IMR-90 (cell line): ENCODE results near the gene NDRG4. TPM values are rescaled to one million over a fixed set of nuclear protein-coding genes. Genes with fewer than 3 reads are reported as not detected.

ENCODE experiments used
- ATAC-seq: fragments of 200-7000 bp; cut with Tn5 transposase; 2 replicates; pipeline ENCODE4 v1.9.1; 2020; ENCODE audit warnings: low read depth, mild to moderate bottlenecking, moderate library complexity
- BruUV-seq: library from RNA; stranded (reverse); fragments of 400-500 nt; replicated peaks from 2 replicates; lab custom pipeline; 2021; lab: Mats Ljungman, UMichigan
- CTCF ChIA-PET: fragments of 300-600 bp; formaldehyde crosslinking; extraction: SDS; loops from one replicate; lab custom pipeline; 2021; ENCODE audit warnings: antibody characterized with exemption; lab: Yijun Ruan, JAX
- POLR2A ChIA-PET: fragments of 300-600 bp; sonication (Branson Sonifier 250); formaldehyde crosslinking; loops from one replicate; lab custom pipeline; 2022; ENCODE audit warnings: antibody characterized with exemption; ENCODE audit not compliant: unreplicated experiment; lab: Charles Lee
- DNase-seq: peaks from one replicate; pipeline ENCODE4 v3.0.0; 2013
- H2AFZ ChIP-seq: replicated peaks from 2 replicates; pipeline ENCODE3; 2013; ENCODE audit warnings: low read length, mild to moderate bottlenecking; ENCODE audit not compliant: poor library complexity
- H2AK5ac ChIP-seq: 2 replicates; pipeline ENCODE4 v1.6.1; 2013; ENCODE audit warnings: low read depth, low read length, inconsistent platforms
- H2AK9ac ChIP-seq: replicated peaks from 2 replicates; pipeline ENCODE3; 2013; ENCODE audit warnings: mild to moderate bottlenecking, low read depth, low read length, moderate library complexity; ENCODE audit not compliant: poor library complexity
- H2BK120ac ChIP-seq: 2 replicates; pipeline ENCODE4 v1.6.1; 2013; ENCODE audit warnings: low read depth, low read length, inconsistent platforms
- H2BK15ac ChIP-seq: 3 replicates; pipeline ENCODE4 v1.6.1; 2013; ENCODE audit warnings: low read depth, low read length, inconsistent platforms
- H2BK20ac ChIP-seq: 2 replicates; pipeline ENCODE4 v1.6.1; 2013; ENCODE audit warnings: low read depth, mild to moderate bottlenecking, inconsistent platforms, low read length, moderate library complexity
- H2BK5ac ChIP-seq: 2 replicates; pipeline ENCODE4 v1.6.1; 2013; ENCODE audit warnings: mild to moderate bottlenecking, low read depth, low read length, inconsistent platforms; ENCODE audit not compliant: poor library complexity, severe bottlenecking
- H3K14ac ChIP-seq: replicated peaks from 2 replicates; pipeline ENCODE4 v1.6.1; 2013; ENCODE audit warnings: low read depth, low read length, inconsistent platforms
- H3K18ac ChIP-seq: 2 replicates; pipeline ENCODE4 v1.6.1; 2013; ENCODE audit warnings: low read depth, low read length, control low read depth
- H3K23ac ChIP-seq: 2 replicates; pipeline ENCODE4 v1.6.1; 2013; ENCODE audit warnings: low read depth, low read length, inconsistent platforms
- H3K27ac ChIP-seq: 2 replicates; pipeline ENCODE4 v1.5.1; 2013; ENCODE audit warnings: mild to moderate bottlenecking, control low read depth, low read length; ENCODE audit not compliant: insufficient read depth
- H3K27me3 ChIP-seq: 2 replicates; pipeline ENCODE4 v1.6.1; 2013; ENCODE audit warnings: low read length; ENCODE audit not compliant: control insufficient read depth, insufficient read depth
- H3K36me3 ChIP-seq: 2 replicates; pipeline ENCODE4 v1.6.1; 2013; ENCODE audit warnings: low read length, mixed read lengths; ENCODE audit not compliant: control insufficient read depth, insufficient read depth
- H3K4ac ChIP-seq: 2 replicates; pipeline ENCODE4 v1.6.1; 2013; ENCODE audit warnings: low read depth, low read length, inconsistent platforms
- H3K4me1 ChIP-seq: 2 replicates; pipeline ENCODE4 v1.6.1; 2013; ENCODE audit warnings: low read length, mixed read lengths; ENCODE audit not compliant: control insufficient read depth, insufficient read depth
- H3K4me2 ChIP-seq: 2 replicates; pipeline ENCODE4 v1.6.1; 2013; ENCODE audit warnings: low read depth, mild to moderate bottlenecking, control low read depth, low read length, moderate library complexity
- H3K4me3 ChIP-seq: 2 replicates; pipeline ENCODE4 v1.5.1; 2013; ENCODE audit warnings: low read depth, mild to moderate bottlenecking, control low read depth, low read length, moderate library complexity; ENCODE audit not compliant: insufficient read depth
- H3K56ac ChIP-seq: 2 replicates; pipeline ENCODE4 v1.6.1; 2013; ENCODE audit warnings: low read length, inconsistent platforms; ENCODE audit not compliant: insufficient read depth; ENCODE audit errors: extremely low read depth
- H3K79me1 ChIP-seq, 2 experiments: 2 replicates each; pipeline ENCODE4 v1.6.1; 2013; ENCODE audit warnings: low read length in 2 of 2, inconsistent platforms in 1 of 2, low read depth in 1 of 2
- H3K9ac ChIP-seq: 2 replicates; pipeline ENCODE4 v1.6.1; 2013; ENCODE audit warnings: low read depth, low read length, control low read depth
- H3K9me1 ChIP-seq: 2 replicates; pipeline ENCODE4 v1.6.1; 2013; ENCODE audit warnings: low read length, inconsistent platforms; ENCODE audit not compliant: insufficient read depth
- H3K9me3 ChIP-seq: 2 replicates; pipeline ENCODE4 v1.6.1; 2013; ENCODE audit warnings: low read length; ENCODE audit not compliant: control insufficient read depth, insufficient read depth
- H4K20me1 ChIP-seq: 2 replicates; pipeline ENCODE4 v1.6.1; 2013; ENCODE audit warnings: low read length, inconsistent platforms; ENCODE audit not compliant: insufficient read depth
- H4K5ac ChIP-seq: 2 replicates; pipeline ENCODE4 v1.6.1; 2013; ENCODE audit warnings: mild to moderate bottlenecking, low read depth, low read length, control low read depth
- H4K8ac ChIP-seq, 2 experiments: 2 replicates each; pipeline ENCODE4 v1.6.1; 2013; ENCODE audit warnings: low read depth in 2 of 2, low read length in 2 of 2, control low read depth in 1 of 2, inconsistent platforms in 1 of 2
- H4K91ac ChIP-seq: 2 replicates; pipeline ENCODE4 v1.6.1; 2013; ENCODE audit warnings: low read depth, low read length, inconsistent platforms; ENCODE audit not compliant: insufficient read depth
- BHLHE40 ChIP-seq: fragments of 150-350 bp; IDR thresholded peaks from 2 replicates; pipeline ENCODE4 v1.6.1; 2016; ENCODE audit warnings: mild to moderate bottlenecking, low read depth, low read length
- CEBPB ChIP-seq: IDR thresholded peaks from 2 replicates; pipeline ENCODE4 v1.6.1; 2012; ENCODE audit warnings: low read depth, low read length, improper control_type of control experiment
- FOS ChIP-seq: fragments of 150-350 bp; IDR thresholded peaks from 2 replicates; pipeline ENCODE4 v1.6.1; 2016; ENCODE audit warnings: low read depth, low read length
- MAFK ChIP-seq: IDR thresholded peaks from 2 replicates; pipeline ENCODE4 v1.6.1; 2012; ENCODE audit warnings: low read depth, low read length, improper control_type of control experiment
- MAZ ChIP-seq: IDR thresholded peaks from 2 replicates; pipeline ENCODE4 v1.6.1; 2012; ENCODE audit warnings: low read depth, mild to moderate bottlenecking, low read length, improper control_type of control experiment, moderate library complexity, borderline replicate concordance
- NFE2L2 ChIP-seq: fragments of 150-350 bp; IDR thresholded peaks from 2 replicates; pipeline ENCODE4 v1.6.1; 2016; ENCODE audit warnings: low read depth, mild to moderate bottlenecking, low read length
- POLR2A ChIP-seq: IDR thresholded peaks from 2 replicates; pipeline ENCODE4 v1.6.1; 2012; ENCODE audit warnings: mild to moderate bottlenecking, low read depth, low read length
- RAD21 ChIP-seq: IDR thresholded peaks from 2 replicates; pipeline ENCODE4 v1.6.1; 2012; ENCODE audit warnings: low read length, improper control_type of control experiment
- RCOR1 ChIP-seq: IDR thresholded peaks from 2 replicates; pipeline ENCODE4 v1.6.1; 2012; ENCODE audit warnings: mild to moderate bottlenecking, low read length, improper control_type of control experiment; ENCODE audit not compliant: insufficient replicate concordance
- RFX5 ChIP-seq: IDR thresholded peaks from 2 replicates; pipeline ENCODE4 v1.8.0; 2012; ENCODE audit warnings: low read depth, mild to moderate bottlenecking, low read length, moderate library complexity
- WGBS, 2 experiments: methylation state at CpG; one replicate each; pipeline versions ENCODE4 v1.1.5 to v1.1.7; 2013; ENCODE audit warnings: missing lambda C conversion rate in 2 of 2; ENCODE audit not compliant: insufficient read length in 1 of 2; ENCODE audit errors: extremely low coverage in 2 of 2; 5-methylcytosine and 5-hydroxymethylcytosine counted together
- dilution Hi-C: fragments of 300-500 bp; cut with HindIII; formaldehyde crosslinking; loops from one replicate; pipeline ENCODE4 v1.14.3; 2018; ENCODE audit warnings: low sequenced_read_pairs; ENCODE audit not compliant: unreplicated experiment
- in situ Hi-C: fragments of 300-500 bp; cut with MboI; formaldehyde crosslinking; loops from 3 replicates; pipeline ENCODE4 v1.14.3; 2019; ENCODE audit warnings: low sequenced_read_pairs, inconsistent platforms, mixed read lengths
- intact Hi-C: fragments of 100-400 bp; cut with micrococcal nuclease; formaldehyde crosslinking; loops from 2 replicates; pipeline ENCODE4 v1.10.0; 2022
- polyA plus RNA-seq, 3 experiments: library from polyadenylated mRNA; depleted of rRNA; stranded (reverse); fragments of >200 nt; gene quantifications; 2 replicates each; pipeline ENCODE4 v1.2.3, GENCODE V29; 2012; ENCODE audit warnings: low replicate concordance in 1 of 3
- total RNA-seq: library from RNA; depleted of rRNA; stranded (reverse); fragments of >200 nt; gene quantifications from 2 replicates; pipeline ENCODE4 v1.2.3, GENCODE V29; 2012
- TF ChIP-seq, protein P1 (sequence below): fragments of 150-350 bp; IDR thresholded peaks from 2 replicates; pipeline ENCODE4 v1.6.1; 2016; ENCODE audit warnings: low read depth, mild to moderate bottlenecking, low read length, moderate library complexity, borderline replicate concordance

The NDRG4 gene
- total and polyA plus RNA-seq, 2 of the 4 experiments (the other 2 are of a cell fraction) = 10.9 to 23.5 TPM

GRCh38 chr16:58543685-58544084, 43.7 kb downstream of the NDRG4 start:
- Histone ChIP-seq H4K91ac (no peak overlapping the region), H3K4ac (no peak overlapping the region), H3K9me3 (no peaks in the 10 kb centered on the region), H4K8ac (no peak overlapping the region), H3K14ac (no peak overlapping the region), H2BK15ac (no peak overlapping the region), H3K23ac (no peak overlapping the region), H3K4me2 (no peak overlapping the region), H3K36me3 (peaks cover 59% of the 10 kb centered on the region), H2AK5ac (no peak overlapping the region), H4K5ac (no peak overlapping the region), H3K79me1 (peaks cover 15 to 22% of the 10 kb centered on the region in 2 experiments; a peak in 3 of 4 replicates), H3K4me1 (no peaks in the 10 kb centered on the region), H2AK9ac (no peak overlapping the region), H4K20me1 (peaks cover 4% of the 10 kb centered on the region; the same call in 1 of the 2 replicates), H3K56ac (no peak overlapping the region), H2BK120ac (no peak overlapping the region), H3K18ac (no peak overlapping the region), H2AFZ (no peak overlapping the region), H3K9ac (no peak overlapping the region), H3K27ac (no peak overlapping the region), H3K9me1 (no peaks in the 10 kb centered on the region; the same call in 1 of the 2 replicates), H2BK5ac (no peak overlapping the region), H2BK20ac (no peak overlapping the region), H3K27me3 (no peaks in the 10 kb centered on the region), H3K4me3 (no peak overlapping the region)
- no TSS peak for BruUV-seq
- DNase-seq (no peak), ATAC-seq (no peak)
- in situ Hi-C loops (no loop called here), intact Hi-C loops (no loop called here), dilution Hi-C loops (no loop called here)
- no peak for TF ChIP-seq RAD21
- TF ChIP-seq CEBPB = no peak
- no peak for TF ChIP-seq FOS
- TF ChIP-seq RFX5 = no peak
- no peak for TF ChIP-seq MAZ
- no peak for TF ChIP-seq NFE2L2
- TF ChIP-seq MAFK = no peak
- TF ChIP-seq RCOR1 = no peak
- TF ChIP-seq, protein P1, sequence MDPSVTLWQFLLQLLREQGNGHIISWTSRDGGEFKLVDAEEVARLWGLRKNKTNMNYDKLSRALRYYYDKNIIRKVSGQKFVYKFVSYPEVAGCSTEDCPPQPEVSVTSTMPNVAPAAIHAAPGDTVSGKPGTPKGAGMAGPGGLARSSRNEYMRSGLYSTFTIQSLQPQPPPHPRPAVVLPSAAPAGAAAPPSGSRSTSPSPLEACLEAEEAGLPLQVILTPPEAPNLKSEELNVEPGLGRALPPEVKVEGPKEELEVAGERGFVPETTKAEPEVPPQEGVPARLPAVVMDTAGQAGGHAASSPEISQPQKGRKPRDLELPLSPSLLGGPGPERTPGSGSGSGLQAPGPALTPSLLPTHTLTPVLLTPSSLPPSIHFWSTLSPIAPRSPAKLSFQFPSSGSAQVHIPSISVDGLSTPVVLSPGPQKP = no peak
- no peak for TF ChIP-seq BHLHE40
- no peak for TF ChIP-seq POLR2A
- ChIA-PET POLR2A (no interaction called here), CTCF (interaction anchor here (1.4 kb wide), 1 partner anchor 117 kb away, joined by 3 read pairs; no protein-coding TSS in a partner anchor)
- WGBS, 2 experiments = 100% methylated on average over 1 of the region's 8 CpGs; no CpG with 5 or more reads in 1 of the 2 experiments
